Neural progenitor cell (in vitro differentiated cells): ENCODE results near the gene RELT. TPM values are rescaled to one million over a fixed set of nuclear protein-coding genes. Genes with fewer than 3 reads are reported as not detected.

Source experiments
- DNase-seq: peaks from one replicate; pipeline ENCODE4 v3.0.0-alpha.2; 2016; ENCODE audit warnings: low spot score
- H2AFZ ChIP-seq: fragments of 200-600 bp; sonication (generic); replicated peaks from 2 replicates; pipeline ENCODE4 v1.6.1; 2016; ENCODE audit warnings: antibody characterized with exemption
- H3F3A ChIP-seq: fragments of 200-600 bp; sonication (generic); 2 replicates; pipeline ENCODE4 v1.6.1; 2016; ENCODE audit warnings: antibody characterized with exemption, low read depth
- H3K27ac ChIP-seq: fragments of 200-600 bp; sonication (generic); 2 replicates; pipeline ENCODE4 v1.5.1; 2016; ENCODE audit warnings: mild to moderate bottlenecking
- H3K27me3 ChIP-seq: fragments of 200-600 bp; sonication (generic); 2 replicates; pipeline ENCODE4 v1.6.1; 2016; ENCODE audit warnings: mild to moderate bottlenecking, moderate library complexity
- H3K36me3 ChIP-seq: fragments of 200-600 bp; sonication (generic); 2 replicates; pipeline ENCODE4 v1.5.1; 2016
- H3K4me1 ChIP-seq: fragments of 200-600 bp; sonication (generic); 2 replicates; pipeline ENCODE4 v1.6.1; 2016; ENCODE audit warnings: mixed run types
- H3K4me2 ChIP-seq: fragments of 200-600 bp; sonication (generic); 2 replicates; pipeline ENCODE4 v1.6.1; 2016
- H3K4me3 ChIP-seq: fragments of 200-600 bp; sonication (generic); 2 replicates; pipeline ENCODE4 v1.5.1; 2016
- H3K79me2 ChIP-seq: fragments of 200-600 bp; sonication (generic); 2 replicates; pipeline ENCODE4 v1.6.1; 2016; ENCODE audit warnings: low read depth
- H3K9ac ChIP-seq: fragments of 200-600 bp; sonication (generic); 2 replicates; pipeline ENCODE4 v1.6.1; 2016
- H3K9me3 ChIP-seq: fragments of 200-600 bp; sonication (generic); 2 replicates; pipeline ENCODE4 v1.5.1; 2016; ENCODE audit warnings: low read depth
- H4K20me1 ChIP-seq: fragments of 200-600 bp; sonication (generic); 2 replicates; pipeline ENCODE4 v1.6.1; 2016; ENCODE audit warnings: low read depth
- H3K27ac Mint-ChIP-seq: 3 replicates; pipeline ENCODE4 v1.8.0; 2021; ENCODE audit warnings: mixed read lengths
- H3K27me3 Mint-ChIP-seq: 2 replicates; pipeline ENCODE4 v1.8.0; 2022; ENCODE audit warnings: low read depth, mild to moderate bottlenecking, inconsistent platforms, moderate library complexity, mixed read lengths; ENCODE audit not compliant: insufficient read depth
- H3K36me3 Mint-ChIP-seq: 3 replicates; pipeline ENCODE4 v1.8.0; 2021; ENCODE audit warnings: mixed read lengths
- H3K4me1 Mint-ChIP-seq: 3 replicates; pipeline ENCODE4 v1.8.0; 2021; ENCODE audit warnings: mixed read lengths
- H3K4me3 Mint-ChIP-seq: 3 replicates; pipeline ENCODE4 v1.8.0; 2021; ENCODE audit warnings: mild to moderate bottlenecking, moderate library complexity, mixed read lengths
- H3K9me3 Mint-ChIP-seq: 3 replicates; pipeline ENCODE4 v1.8.0; 2020; ENCODE audit warnings: mixed read lengths
- EZH2 ChIP-seq: fragments of 200-600 bp; sonication (generic); IDR thresholded peaks from 2 replicates; pipeline ENCODE4 v1.6.1; 2017; ENCODE audit warnings: antibody characterized with exemption, mild to moderate bottlenecking, moderate library complexity
- EZH2phosphoT487 ChIP-seq: fragments of 200-600 bp; sonication (generic); IDR thresholded peaks from 2 replicates; pipeline ENCODE4 v1.6.1; 2017; ENCODE audit warnings: antibody characterized with exemption
- total RNA-seq: library from RNA; depleted of rRNA; stranded (reverse); fragments of >200 nt; gene quantifications from 2 replicates; pipeline ENCODE4 v1.2.3, GENCODE V29; 2015; ENCODE audit warnings: low replicate concordance
- TF ChIP-seq, protein P1 (sequence below): fragments of 200-600 bp; sonication (generic); IDR thresholded peaks from 2 replicates; pipeline ENCODE4 v1.5.1; 2017; ENCODE audit warnings: antibody characterized with exemption, mild to moderate bottlenecking

The RELT gene
- total RNA-seq, 1 donor from 2014 or later: 5.4 TPM

- Histone ChIP-seq H4K20me1 (no peaks in the 10 kb centered on the region), H3K27me3 (no peaks in the 10 kb centered on the region), H3K36me3 (no peaks in the 10 kb centered on the region), H3K79me2 (no peaks in the 10 kb centered on the region), H3K4me3 (no peak overlapping the region), H3F3A (no peaks in the 10 kb centered on the region), H3K4me1 (peaks cover 4% of the 10 kb centered on the region), H3K4me2 (no peak overlapping the region), H2AFZ (no peak overlapping the region), H3K9me3 (no peaks in the 10 kb centered on the region), H3K27ac (no peak overlapping the region), H3K9ac (no peak overlapping the region)
- Mint-ChIP-seq H3K36me3 (peaks cover 30% of the 10 kb centered on the region), H3K4me3 (no peak overlapping the region), H3K9me3 (no peaks in the 10 kb centered on the region), H3K27ac (no peak overlapping the region), H3K27me3 (no peaks in the 10 kb centered on the region), H3K4me1 (peaks cover 21% of the 10 kb centered on the region)
- TF ChIP-seq, protein P1, sequence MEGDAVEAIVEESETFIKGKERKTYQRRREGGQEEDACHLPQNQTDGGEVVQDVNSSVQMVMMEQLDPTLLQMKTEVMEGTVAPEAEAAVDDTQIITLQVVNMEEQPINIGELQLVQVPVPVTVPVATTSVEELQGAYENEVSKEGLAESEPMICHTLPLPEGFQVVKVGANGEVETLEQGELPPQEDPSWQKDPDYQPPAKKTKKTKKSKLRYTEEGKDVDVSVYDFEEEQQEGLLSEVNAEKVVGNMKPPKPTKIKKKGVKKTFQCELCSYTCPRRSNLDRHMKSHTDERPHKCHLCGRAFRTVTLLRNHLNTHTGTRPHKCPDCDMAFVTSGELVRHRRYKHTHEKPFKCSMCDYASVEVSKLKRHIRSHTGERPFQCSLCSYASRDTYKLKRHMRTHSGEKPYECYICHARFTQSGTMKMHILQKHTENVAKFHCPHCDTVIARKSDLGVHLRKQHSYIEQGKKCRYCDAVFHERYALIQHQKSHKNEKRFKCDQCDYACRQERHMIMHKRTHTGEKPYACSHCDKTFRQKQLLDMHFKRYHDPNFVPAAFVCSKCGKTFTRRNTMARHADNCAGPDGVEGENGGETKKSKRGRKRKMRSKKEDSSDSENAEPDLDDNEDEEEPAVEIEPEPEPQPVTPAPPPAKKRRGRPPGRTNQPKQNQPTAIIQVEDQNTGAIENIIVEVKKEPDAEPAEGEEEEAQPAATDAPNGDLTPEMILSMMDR: no peak
- TF ChIP-seq EZH2phosphoT487 (no peak), EZH2 (no peak)
- no peak for DNase-seq
Measured at GRCh38 chr11:73415854-73416615, 39.8 kb downstream of the RELT start.

GRCh38 chr11:73416786-73417185 lies 40.6 kb downstream of the RELT start:
- Mint-ChIP-seq H3K4me3 (no peak overlapping the region), H3K4me1 (peaks cover 24% of the 10 kb centered on the region), H3K36me3 (peaks cover 30% of the 10 kb centered on the region), H3K27ac (no peak overlapping the region), H3K27me3 (no peaks in the 10 kb centered on the region), H3K9me3 (no peaks in the 10 kb centered on the region)
- Histone ChIP-seq H3F3A (no peaks in the 10 kb centered on the region), H4K20me1 (no peaks in the 10 kb centered on the region), H3K27ac (no peak overlapping the region), H3K27me3 (no peaks in the 10 kb centered on the region), H2AFZ (no peak overlapping the region), H3K4me3 (no peak overlapping the region), H3K4me2 (no peak overlapping the region), H3K36me3 (no peaks in the 10 kb centered on the region), H3K79me2 (no peaks in the 10 kb centered on the region), H3K4me1 (peaks cover 10% of the 10 kb centered on the region), H3K9ac (no peak overlapping the region), H3K9me3 (no peaks in the 10 kb centered on the region)
- DNase-seq: no peak
- no peak for TF ChIP-seq EZH2
- TF ChIP-seq EZH2phosphoT487: no peak
- TF ChIP-seq, protein P1: no peak

DNA sequence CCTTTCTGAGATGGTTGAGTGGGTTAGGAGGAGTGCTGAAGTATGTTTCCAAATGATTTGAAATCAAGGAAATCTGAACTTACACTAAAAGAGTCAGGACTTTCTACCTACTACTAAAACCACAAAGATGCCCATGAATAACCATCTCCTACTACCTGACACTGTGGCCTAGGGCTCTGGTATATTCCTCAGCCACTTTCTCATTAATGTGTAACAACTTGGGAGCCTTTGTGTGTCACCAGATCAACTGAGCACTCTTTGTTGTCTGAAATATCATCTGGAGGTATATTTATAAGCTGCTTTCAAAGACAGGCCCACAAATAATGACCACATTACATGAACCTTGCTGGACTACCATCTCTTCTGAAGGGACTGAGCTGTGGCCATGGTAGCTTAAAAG lies 43.9 kb downstream of the RELT start:
- no peaks in the 10 kb centered on the region for H3K27me3 Mint-ChIP-seq
- Histone ChIP-seq H4K20me1 (no peaks in the 10 kb centered on the region), H3K36me3 (no peaks in the 10 kb centered on the region), H2AFZ (no peak overlapping the region), H3K4me2 (no peak overlapping the region), H3F3A (no peaks in the 10 kb centered on the region), H3K79me2 (no peaks in the 10 kb centered on the region), H3K4me3 (no peak overlapping the region), H3K27ac (no peak overlapping the region), H3K9ac (no peak overlapping the region), H3K4me1 (peaks cover 11% of the 10 kb centered on the region), H3K27me3 (no peaks in the 10 kb centered on the region), H3K9me3 (no peaks in the 10 kb centered on the region)
- H3K27ac Mint-ChIP-seq: no peak overlapping the region
- H3K4me1 Mint-ChIP-seq: peaks cover 9% of the 10 kb centered on the region
- H3K36me3 Mint-ChIP-seq: peaks cover 19% of the 10 kb centered on the region
- no peak overlapping the region for H3K4me3 Mint-ChIP-seq
- DNase-seq: no peak
- no peaks in the 10 kb centered on the region for H3K9me3 Mint-ChIP-seq
- TF ChIP-seq EZH2phosphoT487 (no peak), EZH2 (no peak)
- TF ChIP-seq, protein P1: no peak
